GM18909 (cell line): ENCODE results near the gene ARL6IP5.

Experiments used
- ATAC-seq: cut with Tn5 transposase; IDR thresholded peaks from one replicate; pipeline ENCODE4 v1.9.1; 2021; ENCODE audit warnings: mild to moderate bottlenecking; ENCODE audit not compliant: unreplicated experiment, poor library complexity

ARL6IP5 gene

GRCh38 chr3:69084326-69085167, at the start of gene ARL6IP5:
ARL6IP5 (plus strand) TSS chr3:69084937; CDS start chr3:69085048, 111 bp downstream.
- peak; percentile 57 for ATAC-seq

- ATAC-seq: no peak
These were observed 40.1 kb upstream of the ARL6IP5 start for GRCh38 chr3:69044608-69045007.

- ATAC-seq: no peak
These were observed 35.7 kb upstream of the ARL6IP5 start for GRCh38 chr3:69048990-69049389.

GRCh38 chr3:69051756-69052471, 32.8 kb upstream of the ARL6IP5 start, which contains the start of gene TMF1:
TMF1 (minus strand) TSS chr3:69052333; CDS start chr3:69052086, 247 bp downstream.
- peak; percentile 97 for ATAC-seq

DNA sequence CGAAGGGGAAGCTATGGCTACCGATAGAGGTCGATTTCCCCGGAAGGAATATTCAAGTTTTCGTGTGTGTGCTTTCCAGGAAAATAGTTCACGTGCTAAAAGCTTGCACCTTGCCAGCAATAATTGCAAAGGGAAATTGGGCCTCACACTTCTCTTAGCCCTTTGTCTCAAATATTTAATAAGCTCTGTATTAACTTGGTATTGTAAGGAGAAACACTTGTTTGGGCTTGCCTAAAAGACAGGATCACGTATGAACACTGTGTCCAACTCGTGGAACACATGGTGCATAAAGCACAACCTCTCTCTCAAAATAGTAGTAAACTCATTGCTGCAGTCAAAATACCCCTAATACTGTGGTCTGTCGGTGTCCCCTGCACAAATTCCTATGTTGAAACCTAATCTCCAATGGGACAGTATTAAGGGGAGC, 32.3 kb upstream of the ARL6IP5 start:
- peak; percentile 7 for ATAC-seq

DNA sequence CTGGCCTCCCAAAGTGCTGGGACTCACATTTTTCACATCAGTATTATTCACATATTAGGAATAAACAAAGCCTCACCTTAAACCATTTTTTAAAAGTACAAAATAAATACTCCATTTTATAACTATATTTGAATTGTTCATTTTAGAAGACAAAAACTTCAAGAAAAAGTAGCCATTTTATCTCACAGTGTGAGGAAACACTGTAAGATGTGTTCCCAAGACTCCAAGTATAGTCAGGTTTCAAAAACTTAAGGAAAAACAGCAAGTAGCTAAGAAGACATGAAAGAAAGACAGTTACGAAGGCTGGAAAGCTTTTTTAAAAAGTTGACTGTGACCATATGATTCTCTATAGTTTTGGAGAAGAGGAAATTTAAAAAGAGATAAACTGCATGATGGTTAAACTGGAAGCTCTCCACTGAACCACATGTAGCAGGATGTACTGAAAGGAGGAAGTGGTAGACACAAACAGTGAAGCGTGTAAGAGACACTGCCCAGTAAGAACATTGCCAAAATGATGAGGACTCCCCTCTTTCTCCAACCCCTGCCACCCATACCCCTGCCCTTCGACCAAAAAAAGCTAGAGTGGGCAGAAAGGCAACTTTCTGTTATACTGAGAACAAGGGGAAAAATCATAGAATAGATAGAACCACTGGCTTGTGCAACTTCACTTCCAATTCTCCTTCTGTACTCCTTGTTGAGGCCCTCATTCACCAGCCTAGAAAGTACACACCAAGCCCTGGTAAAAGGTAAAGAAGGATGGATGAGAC, 26.4 kb upstream of the ARL6IP5 start:
- ATAC-seq: peak; percentile 99

DNA sequence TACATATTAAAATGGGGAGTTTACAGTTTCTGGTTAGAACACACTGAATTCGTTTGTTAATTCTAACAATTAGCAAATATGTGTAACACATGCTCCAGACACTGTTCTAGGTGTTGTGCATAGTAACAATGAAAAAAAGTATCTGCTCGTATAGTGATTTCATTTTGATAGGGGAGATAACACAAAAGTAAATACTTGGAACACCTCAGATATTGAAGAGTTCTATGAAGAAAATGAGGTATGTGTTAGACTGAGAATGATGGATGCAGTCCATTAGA, 25.9 kb upstream of the ARL6IP5 start:
- ATAC-seq: no peak

GRCh38 chr3:69059688-69060087, 25.0 kb upstream of the ARL6IP5 start:
- no peak for ATAC-seq

DNA sequence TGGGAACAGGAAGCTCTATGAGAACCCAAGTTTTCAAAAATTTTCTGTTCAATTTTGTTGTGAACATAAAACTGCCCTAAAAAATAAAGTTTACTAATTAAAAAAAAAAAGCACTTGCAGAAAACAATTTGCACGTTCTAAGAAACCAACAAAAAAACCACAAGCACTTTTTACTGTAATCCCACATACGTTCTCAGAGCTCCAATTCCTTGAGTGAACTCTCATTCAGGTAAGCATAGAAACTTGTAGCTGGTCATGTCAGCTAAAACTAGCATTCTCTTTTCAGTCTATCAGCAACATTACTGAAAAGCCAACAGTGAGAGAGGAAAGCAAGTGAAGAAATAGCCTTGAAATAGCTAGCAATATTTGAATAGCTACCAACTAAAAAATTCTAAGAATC, 21.1 kb upstream of the ARL6IP5 start:
- ATAC-seq: no peak

DNA sequence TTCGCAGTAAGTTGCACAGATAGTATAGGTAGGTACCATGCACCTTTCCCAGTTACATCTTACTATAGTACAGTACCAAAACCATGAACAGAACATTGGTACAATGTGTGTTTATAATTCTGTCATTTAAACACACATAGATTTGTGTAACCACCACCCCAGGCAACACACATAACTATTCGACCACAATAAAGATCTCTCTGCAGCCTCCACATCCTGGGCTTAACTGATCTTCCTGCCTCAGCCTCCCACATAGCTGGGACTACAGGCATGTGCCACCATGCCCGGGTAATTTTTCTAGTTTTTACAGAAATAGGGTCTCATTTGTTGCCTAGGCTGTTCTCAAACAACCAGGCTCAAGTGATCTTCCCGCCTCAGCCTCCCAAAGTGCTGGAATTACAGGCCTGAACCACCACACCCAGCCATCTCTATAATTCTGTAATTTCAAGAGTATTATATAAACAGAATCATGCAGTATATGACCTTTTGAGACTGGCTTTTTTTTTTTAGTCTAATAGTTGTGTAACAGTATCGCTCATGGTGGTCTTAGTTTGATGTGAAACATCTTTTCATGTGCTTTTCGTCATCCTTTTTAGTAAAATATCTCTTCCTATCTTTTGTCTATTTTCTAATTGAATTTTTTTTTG, 19.3 kb upstream of the ARL6IP5 start:
- ATAC-seq: no peak

DNA sequence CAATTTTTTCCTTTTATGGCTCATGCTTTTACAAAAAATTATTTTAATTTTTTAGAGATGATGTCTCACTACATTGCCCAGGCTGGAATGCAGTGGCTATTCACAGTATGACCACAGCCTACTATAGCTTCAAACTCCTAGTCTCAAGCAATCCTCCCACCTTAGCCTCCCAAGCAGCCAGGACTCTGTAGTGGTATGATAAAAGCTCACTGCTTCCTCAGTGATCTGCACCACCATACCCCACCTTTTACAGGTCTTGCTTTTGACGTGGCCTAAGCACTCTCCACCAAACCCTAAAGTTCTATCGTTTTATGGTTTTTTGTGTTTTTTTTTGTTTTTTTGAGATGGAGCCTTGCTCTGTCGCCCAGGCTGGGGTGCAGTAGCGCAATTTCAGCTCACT, 18.6 kb upstream of the ARL6IP5 start:
- no peak for ATAC-seq

- ATAC-seq: no peak
These were observed 11.8 kb upstream of the ARL6IP5 start for GRCh38 chr3:69072928-69073327.

DNA sequence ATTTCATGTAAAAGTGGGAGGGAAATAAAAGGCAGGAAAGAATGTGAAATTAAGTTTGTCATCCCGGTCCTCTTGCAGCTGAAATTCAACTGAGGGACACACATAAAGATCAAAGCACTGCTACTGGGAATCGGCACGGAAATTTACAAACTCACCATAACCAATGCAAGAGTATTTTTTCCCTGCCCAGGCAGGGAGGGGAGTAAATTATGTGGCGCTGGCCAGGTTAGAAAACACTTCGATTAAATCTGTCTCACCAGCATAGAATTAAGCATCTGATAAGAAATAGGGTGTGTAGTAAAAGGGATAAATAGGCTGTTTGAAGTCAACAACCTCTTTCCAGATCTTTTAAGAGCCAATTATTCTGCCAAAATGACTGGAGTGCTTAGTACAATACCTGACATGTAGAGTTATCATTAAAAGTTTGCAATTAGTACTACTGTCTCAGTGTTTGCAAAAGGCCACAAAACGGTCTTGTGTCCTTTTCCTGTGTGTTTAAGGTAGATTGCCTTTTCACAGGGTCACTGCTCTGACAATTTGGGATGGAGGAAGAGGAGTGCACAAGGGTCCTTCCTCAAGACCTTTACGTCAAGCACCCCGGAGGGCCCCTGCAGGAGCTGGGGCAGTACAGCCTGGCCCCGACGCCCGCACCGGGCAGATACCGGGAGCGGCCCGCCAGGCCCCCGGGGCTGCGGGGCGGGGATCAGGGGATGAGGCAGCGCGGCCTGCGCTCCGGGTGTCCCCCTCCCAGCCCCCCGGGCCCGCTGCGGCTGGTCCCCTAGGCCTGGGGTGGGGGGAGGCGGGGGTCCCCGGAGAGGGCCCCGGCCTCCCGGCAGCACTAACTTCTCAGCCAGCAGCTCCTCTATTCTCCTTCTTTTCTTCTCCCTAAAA, 5.2 kb upstream of the ARL6IP5 start:
- ATAC-seq: no peak

GRCh38 chr3:69080233-69080920, 4.4 kb upstream of the ARL6IP5 start, which contains the start of gene UBA3:
UBA3 (minus strand) TSS chr3:69080365; CDS start chr3:69080353, 12 bp downstream.
- ATAC-seq: peak; percentile 54

- no peak for ATAC-seq
These were observed 3.0 kb upstream of the ARL6IP5 start for GRCh38 chr3:69081583-69082262.

- no peak for ATAC-seq
These were observed 2.4 kb upstream of the ARL6IP5 start for GRCh38 chr3:69082361-69082760.

DNA sequence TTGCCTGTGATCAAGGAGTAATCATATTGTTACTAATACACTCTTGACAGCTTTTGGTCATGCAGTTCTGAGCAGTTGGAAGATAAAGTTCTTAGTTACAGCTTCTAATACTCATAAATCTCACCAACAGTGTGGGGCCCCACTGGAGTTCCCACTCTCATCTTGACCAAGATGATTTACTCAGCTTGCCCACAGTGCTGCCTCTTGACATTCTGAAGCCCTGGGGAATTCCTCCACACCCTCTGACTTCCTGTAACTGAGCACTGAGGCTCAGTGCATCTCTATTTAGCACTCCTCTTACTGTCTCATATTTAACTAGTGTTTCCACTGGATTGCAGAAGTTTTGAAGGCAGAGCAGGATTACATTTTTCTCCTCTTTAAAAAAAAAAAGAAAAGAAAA, 1.9 kb upstream of the ARL6IP5 start:
- peak; percentile 66 for ATAC-seq

- ATAC-seq: no peak
These were observed 563 bp downstream of the ARL6IP5 start for GRCh38 chr3:69085168-69085832.
